CD4-positive, alpha-beta T cell treated with Interferon alpha-2 for 1 hour (primary cell): ENCODE data around the gene HOXA1.

ENCODE experiments used
- DNase-seq, 2 donors: peaks; one replicate each; pipeline ENCODE4 v3.0.0-alpha.2; 2020 to 2022

The HOXA1 gene

GRCh38 chr7:27104341-27105058, 8.7 kb upstream of the HOXA1 start:
- no peak for DNase-seq

GRCh38 chr7:27103489-27104226, 7.9 kb upstream of the HOXA1 start:
- no peak for DNase-seq

- DNase-seq = no peak
Observed at GRCh38 chr7:27102581-27103442, 7.0 kb upstream of the HOXA1 start, which contains the start of gene HOXA2. TSS of gene HOXA2 (minus strand) at chr7:27102683. CDS start at chr7:27102500, 183 bp downstream.

- no peak for DNase-seq
Observed at GRCh38 chr7:27101957-27102580, 6.3 kb upstream of the HOXA1 start.

- DNase-seq = no peak
Observed at GRCh38 chr7:27101171-27101956, 5.6 kb upstream of the HOXA1 start.

- DNase-seq = no peak
Observed at GRCh38 chr7:27100694-27101170, 4.9 kb upstream of the HOXA1 start.

- DNase-seq = no peak
Observed at GRCh38 chr7:27099453-27100370, 3.9 kb upstream of the HOXA1 start.

GRCh38 chr7:27098578-27099451, 3.0 kb upstream of the HOXA1 start:
- no peak for DNase-seq

GRCh38 chr7:27097686-27098577, 2.1 kb upstream of the HOXA1 start:
- DNase-seq = no peak

- DNase-seq = peak; percentile 15 to 24
Observed at GRCh38 chr7:27096768-27097514, 1.1 kb upstream of the HOXA1 start.

- DNase-seq = peak; percentile 24 to 43
Observed at GRCh38 chr7:27095050-27095896, 527 bp downstream of the HOXA1 start.

GRCh38 chr7:27094304-27095049, 1.3 kb downstream of the HOXA1 start:
- no peak for DNase-seq

- no peak for DNase-seq
Observed at GRCh38 chr7:27093184-27093895, 2.5 kb downstream of the HOXA1 start.

- DNase-seq = no peak
Observed at GRCh38 chr7:27092819-27093110, 3.0 kb downstream of the HOXA1 start.

- DNase-seq = no peak
Observed at GRCh38 chr7:27091941-27092818, 3.6 kb downstream of the HOXA1 start.
